ENCODE results near the gene AMPD3. TPM values are rescaled to one million over a fixed set of nuclear protein-coding genes. Genes with fewer than 3 reads are reported as not detected.
A peak's percentile ranks its signal among the peaks of the same experiment; 100 is the strongest.

Gene AMPD3
- polyA plus RNA-seq, 1 donor (not counting 4 experiments of a cell fraction or from before 2014, with no cell fraction given) = 11.1 TPM

GRCh38 chr11:10413268-10413667 is 41.8 kb upstream of the AMPD3 start:
- no peaks in the 10 kb centered on the region for H3K9me1 ChIP-seq (ENCODE audit: control insufficient read depth, extremely low read depth, insufficient read depth, low read length)
- no peaks in the 10 kb centered on the region for H3K27me3 ChIP-seq (ENCODE audit: control insufficient read depth, extremely low read depth, insufficient read depth, low read length)
- H4K20me1 ChIP-seq (ENCODE audit: control insufficient read depth, extremely low read depth, insufficient read depth, low read length) = no peaks in the 10 kb centered on the region
- no peak overlapping the region for H3K4me3 ChIP-seq (ENCODE audit: control insufficient read depth in 2 of 3, extremely low read depth in 1 of 3, insufficient read depth in 2 of 3, low read depth in 1 of 3, low read length in 3 of 3)
- H3K9ac ChIP-seq (ENCODE audit: control insufficient read depth, extremely low read depth, insufficient read depth, low read length) = no peak overlapping the region
- H3K79me2 ChIP-seq (ENCODE audit: control insufficient read depth, insufficient read depth, low read length) = no peaks in the 10 kb centered on the region
- H3K4me2 ChIP-seq (ENCODE audit: control insufficient read depth, extremely low read depth, insufficient read depth, low read depth, low read length) = no peak overlapping the region
- dilution Hi-C loops (cut with MboI; ENCODE audit: extremely low pct_ligation_motif_present, low sequenced_read_pairs) = no loop called here
- H3K4me1 ChIP-seq (ENCODE audit: control insufficient read depth, extremely low read depth, insufficient read depth, low read length) = peaks cover 13% of the 10 kb centered on the region
- no peaks in the 10 kb centered on the region for H3K9me3 ChIP-seq (ENCODE audit: control insufficient read depth, low read depth, low read length)
- H2AFZ ChIP-seq (ENCODE audit: control insufficient read depth, low read length) = no peak overlapping the region
- no peaks in the 10 kb centered on the region for H3K36me3 ChIP-seq (ENCODE audit: control insufficient read depth in 2 of 2, extremely low read depth in 1 of 2, insufficient read depth in 2 of 2, low read length in 2 of 2)
- no peak overlapping the region for H3K27ac ChIP-seq (ENCODE audit: control insufficient read depth, insufficient read depth, low read length)
- peak; percentile 36 for FAIRE-seq
- DNase-seq (ENCODE audit: low read depth, low spot score) = no peak
- no peak for TF ChIP-seq EZH2 (IDR thresholded peaks at IDR 0.05; ENCODE audit: low read length)
- TF ChIP-seq, protein P1, sequence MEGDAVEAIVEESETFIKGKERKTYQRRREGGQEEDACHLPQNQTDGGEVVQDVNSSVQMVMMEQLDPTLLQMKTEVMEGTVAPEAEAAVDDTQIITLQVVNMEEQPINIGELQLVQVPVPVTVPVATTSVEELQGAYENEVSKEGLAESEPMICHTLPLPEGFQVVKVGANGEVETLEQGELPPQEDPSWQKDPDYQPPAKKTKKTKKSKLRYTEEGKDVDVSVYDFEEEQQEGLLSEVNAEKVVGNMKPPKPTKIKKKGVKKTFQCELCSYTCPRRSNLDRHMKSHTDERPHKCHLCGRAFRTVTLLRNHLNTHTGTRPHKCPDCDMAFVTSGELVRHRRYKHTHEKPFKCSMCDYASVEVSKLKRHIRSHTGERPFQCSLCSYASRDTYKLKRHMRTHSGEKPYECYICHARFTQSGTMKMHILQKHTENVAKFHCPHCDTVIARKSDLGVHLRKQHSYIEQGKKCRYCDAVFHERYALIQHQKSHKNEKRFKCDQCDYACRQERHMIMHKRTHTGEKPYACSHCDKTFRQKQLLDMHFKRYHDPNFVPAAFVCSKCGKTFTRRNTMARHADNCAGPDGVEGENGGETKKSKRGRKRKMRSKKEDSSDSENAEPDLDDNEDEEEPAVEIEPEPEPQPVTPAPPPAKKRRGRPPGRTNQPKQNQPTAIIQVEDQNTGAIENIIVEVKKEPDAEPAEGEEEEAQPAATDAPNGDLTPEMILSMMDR (optimal IDR thresholded peaks at IDR 0.05 in 1 of 3, IDR thresholded peaks at IDR 0.05 in 1 of 3, conservative IDR thresholded peaks at IDR 0.05 in 1 of 3; ENCODE audit: extremely low read depth in 1 of 3, insufficient read depth in 2 of 3, low read length in 3 of 3) = peak in 2 of 3 experiments; percentile 9 to 53

GRCh38 chr11:10414181-10414580 is 40.9 kb upstream of the AMPD3 start:
- Histone ChIP-seq H3K4me2 (ENCODE audit: control insufficient read depth, extremely low read depth, insufficient read depth, low read depth, low read length) (no peak overlapping the region), H3K27me3 (ENCODE audit: control insufficient read depth, extremely low read depth, insufficient read depth, low read length) (no peaks in the 10 kb centered on the region), H3K4me1 (ENCODE audit: control insufficient read depth, extremely low read depth, insufficient read depth, low read length) (peaks cover 13% of the 10 kb centered on the region), H3K27ac (ENCODE audit: control insufficient read depth, insufficient read depth, low read length) (no peak overlapping the region), H3K9ac (ENCODE audit: control insufficient read depth, extremely low read depth, insufficient read depth, low read length) (no peak overlapping the region), H3K79me2 (ENCODE audit: control insufficient read depth, insufficient read depth, low read length) (no peaks in the 10 kb centered on the region), H3K36me3 (ENCODE audit: control insufficient read depth in 2 of 2, extremely low read depth in 1 of 2, insufficient read depth in 2 of 2, low read length in 2 of 2) (no peaks in the 10 kb centered on the region), H4K20me1 (ENCODE audit: control insufficient read depth, extremely low read depth, insufficient read depth, low read length) (no peaks in the 10 kb centered on the region), H3K9me1 (ENCODE audit: control insufficient read depth, extremely low read depth, insufficient read depth, low read length) (no peaks in the 10 kb centered on the region), H3K9me3 (ENCODE audit: control insufficient read depth, low read depth, low read length) (no peaks in the 10 kb centered on the region), H3K4me3 (ENCODE audit: control insufficient read depth in 2 of 3, extremely low read depth in 1 of 3, insufficient read depth in 2 of 3, low read depth in 1 of 3, low read length in 3 of 3) (no peak overlapping the region), H2AFZ (ENCODE audit: control insufficient read depth, low read length) (no peak overlapping the region)
- TF ChIP-seq, protein P1 (optimal IDR thresholded peaks at IDR 0.05 in 1 of 3, IDR thresholded peaks at IDR 0.05 in 1 of 3, conservative IDR thresholded peaks at IDR 0.05 in 1 of 3; ENCODE audit: extremely low read depth in 1 of 3, insufficient read depth in 2 of 3, low read length in 3 of 3) = no peak
- TF ChIP-seq EZH2 (IDR thresholded peaks at IDR 0.05; ENCODE audit: low read length) = no peak
- no peak for FAIRE-seq
- dilution Hi-C loops (cut with MboI; ENCODE audit: extremely low pct_ligation_motif_present, low sequenced_read_pairs) = no loop called here
- DNase-seq (ENCODE audit: low read depth, low spot score) = no peak

Measured in keratinocyte (primary cell).